ENCODE measurements around the gene SCD5.

Gene SCD5

GRCh38 chr4:82809619-82810018, 11.0 kb upstream of the SCD5 start:
- Mint-ChIP-seq H3K4me3 (no peak overlapping the region), H3K27ac (no peak overlapping the region), H3K9me3 (no peaks in the 10 kb centered on the region), H3K27me3 (peaks cover 4% of the 10 kb centered on the region), H3K4me1 (peaks cover 6% of the 10 kb centered on the region), H3K36me3 (no peaks in the 10 kb centered on the region)
- DNase-seq = no peak
- CTCF ChIA-PET = no interaction called here

- CTCF ChIA-PET = no interaction called here
- no peaks in the 10 kb centered on the region for H3K36me3 Mint-ChIP-seq
- no peak overlapping the region for H3K27ac Mint-ChIP-seq
- H3K4me3 Mint-ChIP-seq = no peak overlapping the region
- peaks cover 30% of the 10 kb centered on the region for H3K27me3 Mint-ChIP-seq
- no peaks in the 10 kb centered on the region for H3K9me3 Mint-ChIP-seq
- no peak for DNase-seq
- peaks cover 10% of the 10 kb centered on the region for H3K4me1 Mint-ChIP-seq
Observed at GRCh38 chr4:82803746-82804145, 5.2 kb upstream of the SCD5 start.

GRCh38 chr4:82802911-82803310, 4.3 kb upstream of the SCD5 start:
- Mint-ChIP-seq H3K27me3 (peaks cover 39% of the 10 kb centered on the region), H3K36me3 (no peaks in the 10 kb centered on the region), H3K4me3 (no peak overlapping the region), H3K9me3 (no peaks in the 10 kb centered on the region), H3K4me1 (peaks cover 10% of the 10 kb centered on the region), H3K27ac (no peak overlapping the region)
- DNase-seq = no peak
- CTCF ChIA-PET = interaction anchor here (1.0 kb wide), 1 partner anchor 69 kb away, joined by 3 read pairs; no protein-coding TSS in a partner anchor

GRCh38 chr4:82801910-82802521, 3.4 kb upstream of the SCD5 start:
- no peaks in the 10 kb centered on the region for H3K36me3 Mint-ChIP-seq
- H3K27me3 Mint-ChIP-seq = peaks cover 48% of the 10 kb centered on the region
- DNase-seq = no peak
- H3K4me1 Mint-ChIP-seq = peaks cover 16% of the 10 kb centered on the region
- CTCF ChIA-PET = interaction anchor here (1.0 kb wide), 1 partner anchor 68 kb away, joined by 3 read pairs; no protein-coding TSS in a partner anchor
- H3K4me3 Mint-ChIP-seq = no peak overlapping the region
- no peaks in the 10 kb centered on the region for H3K9me3 Mint-ChIP-seq
- no peak overlapping the region for H3K27ac Mint-ChIP-seq

GRCh38 chr4:82799006-82799881, 648 bp upstream of the SCD5 start:
- Mint-ChIP-seq H3K4me1 (peaks cover 16% of the 10 kb centered on the region), H3K27me3 (peaks cover 71% of the 10 kb centered on the region), H3K4me3 (peak overlapping the region; percentile 64), H3K27ac (no peak overlapping the region), H3K9me3 (no peaks in the 10 kb centered on the region), H3K36me3 (no peaks in the 10 kb centered on the region)
- CTCF ChIA-PET = interaction anchor here (1.2 kb wide), 1 partner anchor 10 kb away, joined by 4 read pairs; no protein-coding TSS in a partner anchor
- DNase-seq = peak; percentile 23

- peak; percentile 25 for DNase-seq
- CTCF ChIA-PET = no interaction called here
Observed at GRCh38 chr4:82797405-82798111, 1.0 kb downstream of the SCD5 start.

GRCh38 chr4:82797040-82797404, 1.6 kb downstream of the SCD5 start:
- no peak overlapping the region for H3K27ac Mint-ChIP-seq
- H3K4me1 Mint-ChIP-seq = peaks cover 16% of the 10 kb centered on the region
- CTCF ChIA-PET = no interaction called here
- peak overlapping the region; percentile 68 for H3K4me3 Mint-ChIP-seq
- no peak for DNase-seq
- peaks cover 85% of the 10 kb centered on the region for H3K27me3 Mint-ChIP-seq
- no peaks in the 10 kb centered on the region for H3K36me3 Mint-ChIP-seq
- H3K9me3 Mint-ChIP-seq = no peaks in the 10 kb centered on the region

More at GRCh38 chr4:82797405-82798111, 1.0 kb downstream of the SCD5 start:
- Mint-ChIP-seq H3K27me3 (peaks cover 82% of the 10 kb centered on the region), H3K9me3 (no peaks in the 10 kb centered on the region), H3K36me3 (no peaks in the 10 kb centered on the region), H3K4me3 (peak overlapping the region; percentile 68), H3K27ac (no peak overlapping the region), H3K4me1 (peaks cover 16% of the 10 kb centered on the region)

GRCh38 chr4:82792912-82793649, 5.5 kb downstream of the SCD5 start:
- CTCF ChIA-PET = no interaction called here

GRCh38 chr4:82791179-82791578, 7.4 kb downstream of the SCD5 start:
- Mint-ChIP-seq H3K9me3 (no peaks in the 10 kb centered on the region), H3K4me3 (no peak overlapping the region), H3K36me3 (no peaks in the 10 kb centered on the region), H3K27me3 (peaks cover 61% of the 10 kb centered on the region), H3K27ac (no peak overlapping the region), H3K4me1 (no peaks in the 10 kb centered on the region)
- CTCF ChIA-PET = no interaction called here
- DNase-seq = no peak

More at GRCh38 chr4:82792912-82793649, 5.5 kb downstream of the SCD5 start:
- Mint-ChIP-seq H3K36me3 (no peaks in the 10 kb centered on the region), H3K4me1 (peaks cover 6% of the 10 kb centered on the region), H3K27me3 (peaks cover 76% of the 10 kb centered on the region), H3K9me3 (no peaks in the 10 kb centered on the region), H3K27ac (no peak overlapping the region), H3K4me3 (no peak overlapping the region)
- DNase-seq = no peak

- Mint-ChIP-seq H3K27me3 (peaks cover 50% of the 10 kb centered on the region), H3K4me1 (no peaks in the 10 kb centered on the region), H3K9me3 (no peaks in the 10 kb centered on the region), H3K36me3 (no peaks in the 10 kb centered on the region), H3K4me3 (no peak overlapping the region), H3K27ac (no peak overlapping the region)
- DNase-seq = no peak
- CTCF ChIA-PET = no interaction called here
Observed at GRCh38 chr4:82790060-82790660, 8.4 kb downstream of the SCD5 start.

GRCh38 chr4:82789025-82789776, 9.4 kb downstream of the SCD5 start:
- CTCF ChIA-PET = interaction anchor here (1.6 kb wide), 1 partner anchor 10 kb away, joined by 4 read pairs; no protein-coding TSS in a partner anchor
- H3K4me1 Mint-ChIP-seq = no peaks in the 10 kb centered on the region
- peaks cover 41% of the 10 kb centered on the region for H3K27me3 Mint-ChIP-seq
- H3K9me3 Mint-ChIP-seq = no peaks in the 10 kb centered on the region
- no peak overlapping the region for H3K27ac Mint-ChIP-seq
- no peak overlapping the region for H3K4me3 Mint-ChIP-seq
- no peaks in the 10 kb centered on the region for H3K36me3 Mint-ChIP-seq
- DNase-seq = no peak

- DNase-seq = no peak
- no peak overlapping the region for H3K27ac Mint-ChIP-seq
- CTCF ChIA-PET = no interaction called here
- no peaks in the 10 kb centered on the region for H3K4me1 Mint-ChIP-seq
- peaks cover 31% of the 10 kb centered on the region for H3K27me3 Mint-ChIP-seq
- H3K36me3 Mint-ChIP-seq = no peaks in the 10 kb centered on the region
- H3K4me3 Mint-ChIP-seq = no peak overlapping the region
- H3K9me3 Mint-ChIP-seq = no peaks in the 10 kb centered on the region
Observed at GRCh38 chr4:82787342-82787741, 11.3 kb downstream of the SCD5 start.

GRCh38 chr4:82786828-82787227, 11.8 kb downstream of the SCD5 start:
- H3K4me1 Mint-ChIP-seq = no peaks in the 10 kb centered on the region
- H3K27ac Mint-ChIP-seq = no peak overlapping the region
- CTCF ChIA-PET = no interaction called here
- no peak overlapping the region for H3K4me3 Mint-ChIP-seq
- peaks cover 30% of the 10 kb centered on the region for H3K27me3 Mint-ChIP-seq
- no peak for DNase-seq
- H3K36me3 Mint-ChIP-seq = no peaks in the 10 kb centered on the region
- H3K9me3 Mint-ChIP-seq = no peaks in the 10 kb centered on the region

Data from activated naive CD4-positive, alpha-beta T cell treated with anti-CD3 and anti-CD28 coated beads, Interleukin-2, amount 10 ng/mL, durations not matched to agents 7 days and 5 days (primary cell).